Peyer's patch (tissue), 4 donors: Measurements from ENCODE around the gene SPARCL1. TPM values are rescaled to one million over a fixed set of nuclear protein-coding genes. Genes with fewer than 3 reads are reported as not detected.

Source experiments
- DNase-seq, 3 donors: peaks; one replicate each; pipeline ENCODE4 v3.0.0-alpha.2; 2017 to 2019
- H3K27ac ChIP-seq, 4 donors: fragments of 200-600 bp; sonication (generic); one replicate each; pipeline ENCODE4 v1.5.1; 2016 to 2019
- H3K27me3 ChIP-seq, 2 donors: fragments of 200-600 bp; sonication (generic); one replicate each; pipeline ENCODE4 v1.5.1; 2019
- H3K36me3 ChIP-seq, 3 donors: fragments of 200-600 bp; sonication (generic); one replicate each; pipeline ENCODE4 v1.5.1; 2016 to 2019
- H3K4me1 ChIP-seq, 4 donors: fragments of 200-600 bp; sonication (generic); one replicate each; pipeline ENCODE4 v1.5.1; 2016 to 2019
- H3K4me3 ChIP-seq, 4 donors: fragments of 200-600 bp; sonication (generic); 1 replicate in 3 of 4; 2 replicates in 1 of 4; pipeline ENCODE4 v1.5.1; 2016 to 2019; ENCODE audit warnings: mild to moderate bottlenecking in 1 of 4
- H3K9me3 ChIP-seq, 4 donors: fragments of 200-600 bp; sonication (generic); one replicate each; pipeline ENCODE4 v1.5.1; 2016 to 2019; ENCODE audit warnings: mild to moderate bottlenecking in 1 of 4
- POLR2A ChIP-seq, 2 donors: fragments of 450-650 bp; IDR thresholded peaks; one replicate each; pipeline ENCODE4 v1.5.1; 2017; ENCODE audit warnings: antibody characterized with exemption in 2 of 2, mild to moderate bottlenecking in 2 of 2, moderate library complexity in 2 of 2
- total RNA-seq, 4 donors: library from RNA; depleted of rRNA; stranded (reverse); fragments of >200 nt; gene quantifications; one replicate each; pipeline ENCODE4 v1.1.0, GENCODE V29; 2016
- TF ChIP-seq, protein P1 (sequence below), 6 experiments: fragments of 450-650 bp in 4 of 6; fragments of 200-600 bp in 2 of 6; sonication (generic) in 1 of 6; IDR thresholded peaks; one replicate each; pipeline ENCODE4 v1.5.1; 2017 to 2019; ENCODE audit warnings: antibody characterized with exemption in 6 of 6, mild to moderate bottlenecking in 3 of 6, moderate library complexity in 1 of 6

Gene SPARCL1
- total RNA-seq, 4 donors from 2014 or later = 37.1 to 120 (median 117) TPM

DNA sequence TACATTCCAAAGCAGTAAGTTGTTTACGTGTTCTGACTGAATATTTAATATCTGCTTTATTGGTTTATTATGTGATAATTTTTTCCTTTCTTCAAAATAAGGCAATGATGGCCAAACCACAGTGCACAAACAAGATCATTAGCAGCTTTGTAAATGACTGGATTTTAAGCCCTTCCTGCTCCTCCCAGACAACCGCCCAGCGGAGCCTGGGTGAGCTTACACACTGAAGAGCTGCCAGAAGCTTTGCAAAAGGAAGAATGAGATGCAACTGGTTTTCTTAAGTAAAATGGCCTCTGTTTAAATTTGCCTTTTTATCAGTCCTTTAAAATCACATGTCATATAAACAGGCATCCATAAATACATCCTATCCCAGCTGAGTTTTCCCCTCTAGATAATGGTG is 52.2 kb downstream of the SPARCL1 start:
- Histone ChIP-seq H3K36me3 (peaks cover 0 to 25% (median 0%) of the 10 kb centered on the region in 3 donors), H3K4me3 (no peak overlapping the region), H3K27ac (no peak overlapping the region), H3K27me3 (no peaks in the 10 kb centered on the region), H3K9me3 (no peaks in the 10 kb centered on the region), H3K4me1 (no peaks in the 10 kb centered on the region)
- DNase-seq = no peak
- TF ChIP-seq POLR2A (IDR thresholded peaks at IDR 0.05) = no peak
- TF ChIP-seq, protein P1, sequence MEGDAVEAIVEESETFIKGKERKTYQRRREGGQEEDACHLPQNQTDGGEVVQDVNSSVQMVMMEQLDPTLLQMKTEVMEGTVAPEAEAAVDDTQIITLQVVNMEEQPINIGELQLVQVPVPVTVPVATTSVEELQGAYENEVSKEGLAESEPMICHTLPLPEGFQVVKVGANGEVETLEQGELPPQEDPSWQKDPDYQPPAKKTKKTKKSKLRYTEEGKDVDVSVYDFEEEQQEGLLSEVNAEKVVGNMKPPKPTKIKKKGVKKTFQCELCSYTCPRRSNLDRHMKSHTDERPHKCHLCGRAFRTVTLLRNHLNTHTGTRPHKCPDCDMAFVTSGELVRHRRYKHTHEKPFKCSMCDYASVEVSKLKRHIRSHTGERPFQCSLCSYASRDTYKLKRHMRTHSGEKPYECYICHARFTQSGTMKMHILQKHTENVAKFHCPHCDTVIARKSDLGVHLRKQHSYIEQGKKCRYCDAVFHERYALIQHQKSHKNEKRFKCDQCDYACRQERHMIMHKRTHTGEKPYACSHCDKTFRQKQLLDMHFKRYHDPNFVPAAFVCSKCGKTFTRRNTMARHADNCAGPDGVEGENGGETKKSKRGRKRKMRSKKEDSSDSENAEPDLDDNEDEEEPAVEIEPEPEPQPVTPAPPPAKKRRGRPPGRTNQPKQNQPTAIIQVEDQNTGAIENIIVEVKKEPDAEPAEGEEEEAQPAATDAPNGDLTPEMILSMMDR (IDR thresholded peaks at IDR 0.05) = no peak

DNA sequence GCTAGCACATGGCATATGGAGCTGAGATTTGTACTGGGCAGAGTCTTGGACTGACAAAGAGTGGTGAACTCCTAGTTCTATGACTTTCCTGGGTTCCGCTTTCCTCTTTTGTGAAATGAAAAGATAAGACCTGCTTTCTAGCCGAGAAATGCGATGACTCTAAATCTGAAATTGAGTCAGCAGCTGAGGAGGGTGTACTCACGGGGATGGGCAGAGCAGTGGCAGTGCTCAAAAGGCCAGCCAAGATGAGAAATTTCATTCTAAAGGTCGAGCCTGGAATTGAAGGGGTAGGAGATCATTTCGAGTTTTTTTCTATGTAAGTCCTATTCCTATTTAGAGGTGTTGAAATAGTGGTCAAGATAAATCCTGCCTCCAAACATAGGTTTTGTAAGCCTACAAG is 59.8 kb downstream of the SPARCL1 start:
- Histone ChIP-seq H3K4me1 (no peaks in the 10 kb centered on the region), H3K9me3 (no peaks in the 10 kb centered on the region), H3K4me3 (no peak overlapping the region), H3K36me3 (no peaks in the 10 kb centered on the region), H3K27ac (no peak overlapping the region), H3K27me3 (no peaks in the 10 kb centered on the region)
- no peak for DNase-seq
- TF ChIP-seq, protein P1 (IDR thresholded peaks at IDR 0.05) = no peak
- TF ChIP-seq POLR2A (IDR thresholded peaks at IDR 0.05) = no peak

DNA sequence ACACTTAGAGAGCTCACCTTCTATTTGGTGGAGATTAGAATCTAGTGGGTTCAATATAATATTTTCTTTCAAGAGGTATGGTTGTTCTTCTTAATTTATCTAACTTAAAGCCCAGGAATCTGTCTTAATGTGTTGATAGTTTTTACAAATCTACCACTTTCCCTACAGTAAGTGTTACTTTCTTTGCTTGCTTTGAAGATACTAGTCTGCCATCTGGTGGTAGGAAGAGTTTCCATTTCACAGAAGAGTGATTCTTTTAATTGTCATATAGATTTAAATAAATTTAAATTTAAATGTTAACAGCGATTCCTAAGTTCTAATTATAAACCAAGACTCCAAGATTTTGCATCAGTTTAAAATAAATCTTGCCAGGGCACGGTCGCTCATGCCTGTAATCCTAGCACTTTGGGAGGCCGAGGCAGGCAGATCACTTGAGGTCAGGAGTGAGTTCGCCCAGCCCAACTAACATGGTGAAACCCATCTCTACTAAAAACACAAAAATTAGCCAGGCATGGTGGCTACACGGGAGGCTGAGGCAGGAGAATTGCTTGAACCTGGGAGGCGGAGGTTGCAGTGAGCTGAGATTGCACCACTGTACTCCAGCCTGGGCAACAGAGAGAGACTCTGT is 63.3 kb downstream of the SPARCL1 start:
- Histone ChIP-seq H3K4me3 (no peak overlapping the region), H3K4me1 (no peaks in the 10 kb centered on the region), H3K9me3 (no peaks in the 10 kb centered on the region), H3K27me3 (no peaks in the 10 kb centered on the region), H3K27ac (no peak overlapping the region), H3K36me3 (no peaks in the 10 kb centered on the region)
- no peak for DNase-seq
- no peak for TF ChIP-seq POLR2A (IDR thresholded peaks at IDR 0.05)
- TF ChIP-seq, protein P1 (IDR thresholded peaks at IDR 0.05) = peak; percentile 26 to 82 (median 68)

DNA sequence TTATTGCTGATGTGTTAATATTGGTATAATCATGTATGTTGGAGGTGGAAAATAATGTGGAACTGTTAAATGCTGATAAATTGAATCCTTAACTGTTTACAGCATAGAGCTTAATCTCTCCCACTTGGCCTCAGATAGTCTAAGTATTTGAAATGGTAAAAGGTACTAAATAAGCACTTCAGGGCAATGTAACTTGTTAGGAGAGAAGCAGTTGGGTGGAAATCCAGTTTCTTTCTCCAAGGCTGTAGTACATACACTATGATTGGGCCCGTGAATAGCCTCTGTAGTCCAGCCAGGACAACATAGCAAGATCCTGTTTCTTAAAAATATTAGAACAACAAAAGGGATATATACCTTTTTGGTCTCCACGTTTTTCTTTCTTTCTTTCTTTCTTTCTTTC is 67.1 kb downstream of the SPARCL1 start:
- H3K4me3 ChIP-seq = no peak overlapping the region
- H3K36me3 ChIP-seq = peaks cover 0 to 18% (median 0%) of the 10 kb centered on the region in 3 donors
- H3K27ac ChIP-seq = no peak overlapping the region
- no peaks in the 10 kb centered on the region for H3K4me1 ChIP-seq
- TF ChIP-seq, protein P1 (IDR thresholded peaks at IDR 0.05) = no peak
- no peak for TF ChIP-seq POLR2A (IDR thresholded peaks at IDR 0.05)
- no peaks in the 10 kb centered on the region for H3K27me3 ChIP-seq
- no peaks in the 10 kb centered on the region for H3K9me3 ChIP-seq
- DNase-seq = no peak

DNA sequence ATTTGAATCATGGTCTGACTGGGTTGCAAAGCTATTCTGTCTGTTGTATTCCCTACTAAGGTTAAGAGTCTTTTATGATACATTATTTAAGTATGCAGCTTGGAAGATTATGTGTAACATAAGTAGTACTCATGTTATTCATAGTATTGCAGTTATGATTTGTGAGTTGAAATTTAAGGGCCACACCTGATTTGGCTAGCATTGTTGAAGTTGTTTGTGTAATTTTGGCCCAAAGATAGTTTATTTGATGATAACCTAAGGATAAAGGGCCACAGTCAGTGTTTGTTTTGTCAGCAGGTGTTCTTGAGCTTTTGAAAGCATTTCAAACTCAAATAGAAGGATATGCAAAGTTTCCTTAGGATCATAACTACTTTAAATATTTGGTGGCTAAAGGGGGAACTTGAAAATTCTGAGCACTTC is 67.9 kb downstream of the SPARCL1 start:
- no peak for TF ChIP-seq POLR2A (IDR thresholded peaks at IDR 0.05)
- no peak for DNase-seq
- no peaks in the 10 kb centered on the region for H3K4me1 ChIP-seq
- no peaks in the 10 kb centered on the region for H3K9me3 ChIP-seq
- H3K4me3 ChIP-seq = no peak overlapping the region
- H3K27ac ChIP-seq = no peak overlapping the region
- no peaks in the 10 kb centered on the region for H3K27me3 ChIP-seq
- H3K36me3 ChIP-seq = peaks cover 0 to 18% (median 0%) of the 10 kb centered on the region in 3 donors

DNA sequence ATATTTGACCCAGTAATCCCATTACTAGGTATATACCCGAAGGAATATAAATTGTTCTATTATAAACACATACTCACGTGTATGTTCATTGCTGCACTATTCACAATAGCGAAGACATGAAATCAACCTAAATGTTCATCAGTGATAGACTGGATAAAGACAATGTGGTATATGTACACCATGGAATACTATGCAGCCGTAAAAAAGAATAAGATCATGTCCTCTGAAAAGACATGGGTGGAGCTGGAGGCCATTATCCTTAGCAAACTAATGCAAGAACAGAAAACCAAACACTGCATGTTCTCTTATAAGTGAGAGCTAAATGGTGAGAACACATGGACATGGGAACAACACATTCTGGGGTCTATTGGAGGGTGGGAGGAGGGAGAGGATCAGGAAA is 70.3 kb downstream of the SPARCL1 start:
- no peaks in the 10 kb centered on the region for H3K9me3 ChIP-seq
- H3K36me3 ChIP-seq = peaks cover 0 to 31% (median 0%) of the 10 kb centered on the region in 3 donors
- no peak overlapping the region for H3K4me3 ChIP-seq
- no peak for DNase-seq
- H3K27me3 ChIP-seq = no peaks in the 10 kb centered on the region
- H3K27ac ChIP-seq = no peak overlapping the region
- TF ChIP-seq, protein P1 (IDR thresholded peaks at IDR 0.05) = no peak
- TF ChIP-seq POLR2A (IDR thresholded peaks at IDR 0.05) = no peak
- H3K4me1 ChIP-seq = no peaks in the 10 kb centered on the region
